Measurements from ENCODE around the gene GPRC5C. TPM values are rescaled to one million over a fixed set of nuclear protein-coding genes. Genes with fewer than 3 reads are reported as not detected.

Gene GPRC5C
- total RNA-seq, 1 experiment from 2014 or later: 83.2 TPM

DNA sequence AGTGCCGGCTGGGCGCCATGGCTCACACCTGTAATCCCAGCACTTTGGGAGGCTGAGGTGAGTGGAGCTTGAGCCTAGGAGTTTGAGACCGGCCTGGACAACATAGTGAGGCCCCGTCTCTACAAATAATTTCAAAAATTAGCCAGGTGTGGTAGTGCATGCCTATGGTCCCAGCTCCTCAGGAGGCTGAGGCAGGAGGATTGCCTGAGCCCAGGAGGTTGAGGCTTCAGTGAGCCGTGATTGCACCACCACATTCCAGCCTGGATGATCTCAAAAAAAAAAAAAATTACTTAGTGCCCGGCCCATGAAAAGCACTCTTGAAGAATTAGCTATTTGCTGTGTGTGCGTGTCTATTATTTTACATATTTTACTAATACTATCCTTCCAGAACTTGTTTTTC lies 9.6 kb downstream of the GPRC5C start:
- Histone ChIP-seq H3K4me3 (ENCODE audit: low read depth, low read length) (no peak overlapping the region), H3K4me1 (peaks cover 21% of the 10 kb centered on the region), H3K36me3 (ENCODE audit: control insufficient read depth, insufficient read depth, low read length) (peaks cover 8% of the 10 kb centered on the region), H3K9me3 (peaks cover 9% of the 10 kb centered on the region), H3K27me3 (replicated peaks; ENCODE audit: control insufficient read depth, insufficient read depth, low read length) (no peaks in the 10 kb centered on the region)
- peaks cover 7% of the 10 kb centered on the region for H3K4me1 Mint-ChIP-seq (ENCODE audit: low read depth, unreplicated experiment)
- H3K9me3 Mint-ChIP-seq (ENCODE audit: unreplicated experiment): no peaks in the 10 kb centered on the region
- BruUV-seq (replicated peaks): no TSS peak
- no peak overlapping the region for H3K4me3 Mint-ChIP-seq (ENCODE audit: unreplicated experiment)
- CTCF ChIA-PET: no interaction called here
- no peaks in the 10 kb centered on the region for H3K27me3 Mint-ChIP-seq (ENCODE audit: insufficient read depth, unreplicated experiment)
- TF ChIP-seq, protein P1, sequence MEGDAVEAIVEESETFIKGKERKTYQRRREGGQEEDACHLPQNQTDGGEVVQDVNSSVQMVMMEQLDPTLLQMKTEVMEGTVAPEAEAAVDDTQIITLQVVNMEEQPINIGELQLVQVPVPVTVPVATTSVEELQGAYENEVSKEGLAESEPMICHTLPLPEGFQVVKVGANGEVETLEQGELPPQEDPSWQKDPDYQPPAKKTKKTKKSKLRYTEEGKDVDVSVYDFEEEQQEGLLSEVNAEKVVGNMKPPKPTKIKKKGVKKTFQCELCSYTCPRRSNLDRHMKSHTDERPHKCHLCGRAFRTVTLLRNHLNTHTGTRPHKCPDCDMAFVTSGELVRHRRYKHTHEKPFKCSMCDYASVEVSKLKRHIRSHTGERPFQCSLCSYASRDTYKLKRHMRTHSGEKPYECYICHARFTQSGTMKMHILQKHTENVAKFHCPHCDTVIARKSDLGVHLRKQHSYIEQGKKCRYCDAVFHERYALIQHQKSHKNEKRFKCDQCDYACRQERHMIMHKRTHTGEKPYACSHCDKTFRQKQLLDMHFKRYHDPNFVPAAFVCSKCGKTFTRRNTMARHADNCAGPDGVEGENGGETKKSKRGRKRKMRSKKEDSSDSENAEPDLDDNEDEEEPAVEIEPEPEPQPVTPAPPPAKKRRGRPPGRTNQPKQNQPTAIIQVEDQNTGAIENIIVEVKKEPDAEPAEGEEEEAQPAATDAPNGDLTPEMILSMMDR (IDR thresholded peaks at IDR 0.05; ENCODE audit: insufficient read depth in 1 of 2, low read depth in 1 of 2, low read length in 1 of 2, severe bottlenecking in 1 of 2, unreplicated experiment in 1 of 2): no peak
- intact Hi-C loops (cut with micrococcal nuclease; ENCODE audit: unreplicated experiment): no loop called here
- DNase-seq: no peak
- no peak overlapping the region for H3K27ac Mint-ChIP-seq (ENCODE audit: unreplicated experiment)
- POLR2A ChIA-PET: no interaction called here
- peaks cover 54% of the 10 kb centered on the region for H3K36me3 Mint-ChIP-seq (ENCODE audit: insufficient read depth, unreplicated experiment)

DNA sequence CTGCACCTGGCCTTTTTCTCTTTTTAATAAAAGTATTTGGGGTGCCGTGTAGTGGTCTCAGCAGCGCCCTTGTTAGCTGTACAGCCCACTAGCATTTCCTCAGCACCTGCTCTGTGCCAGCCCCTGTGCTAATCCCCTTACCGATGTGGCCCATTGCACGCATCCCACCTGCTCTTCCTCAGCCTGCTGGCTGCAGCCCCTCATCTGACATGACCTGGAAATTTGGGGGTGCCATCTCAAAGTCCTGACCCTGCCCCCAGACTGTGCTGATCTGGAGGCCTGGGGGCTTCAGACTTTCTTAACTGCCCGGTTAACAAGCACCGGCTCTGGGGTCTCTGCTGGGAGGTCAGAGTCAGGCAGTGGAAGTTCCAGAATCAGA lies 10.4 kb downstream of the GPRC5C start:
- ChIA-PET CTCF (no interaction called here), POLR2A (no interaction called here)
- intact Hi-C loops (cut with micrococcal nuclease; ENCODE audit: unreplicated experiment): loop anchor here (1.0 kb wide), 1 partner anchor 11 kb away; no protein-coding TSS in a partner anchor

DNA sequence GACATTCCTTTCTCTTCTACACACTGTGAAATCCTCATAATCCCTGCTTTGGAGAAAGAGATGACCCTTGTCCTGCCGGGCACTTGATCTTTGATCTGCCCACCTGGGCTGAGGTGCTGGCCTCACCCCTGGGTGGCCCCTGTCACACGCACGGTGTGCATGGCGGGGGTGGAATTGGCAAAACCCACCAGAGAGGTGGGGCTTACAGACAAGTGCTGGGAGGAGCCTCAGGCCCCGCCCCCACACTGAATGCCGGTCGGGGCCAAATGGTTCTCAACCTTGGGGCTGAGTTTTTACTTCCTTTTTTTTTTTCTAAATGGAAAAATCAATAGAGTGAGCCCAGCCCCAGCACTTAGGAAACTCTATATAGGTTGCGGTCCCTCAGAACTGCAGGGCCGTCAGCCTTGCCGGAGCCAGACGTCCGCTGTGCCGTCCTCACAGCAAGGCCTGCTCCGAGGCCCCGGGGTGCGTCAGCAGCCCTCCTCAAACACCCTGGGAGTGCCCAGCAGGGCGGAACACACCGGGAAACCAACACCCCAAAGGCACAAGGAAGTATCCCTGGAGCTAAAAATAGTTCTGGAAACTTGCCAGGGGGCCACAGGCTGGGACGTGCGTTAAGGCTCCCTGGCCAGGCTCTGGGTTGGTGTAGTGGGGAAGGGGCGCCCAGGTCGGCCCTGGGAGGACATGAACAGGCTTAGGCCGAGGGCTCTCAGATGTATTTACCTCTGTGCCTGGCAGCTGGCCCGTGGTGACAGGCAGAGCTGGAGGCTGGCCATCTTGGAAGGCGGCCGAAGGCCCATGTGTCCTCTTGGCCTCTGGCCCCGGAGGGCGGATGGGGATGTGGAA lies 11.0 kb downstream of the GPRC5C start:
- H3K4me3 ChIP-seq (ENCODE audit: low read depth, low read length): no peak overlapping the region
- H3K9me3 Mint-ChIP-seq (ENCODE audit: unreplicated experiment): no peaks in the 10 kb centered on the region
- no peaks in the 10 kb centered on the region for H3K27me3 Mint-ChIP-seq (ENCODE audit: insufficient read depth, unreplicated experiment)
- peak overlapping the region; percentile 91 for H3K27ac Mint-ChIP-seq (ENCODE audit: unreplicated experiment)
- POLR2A ChIA-PET: no interaction called here
- H3K36me3 Mint-ChIP-seq (ENCODE audit: insufficient read depth, unreplicated experiment): peaks cover 54% of the 10 kb centered on the region
- intact Hi-C loops (cut with micrococcal nuclease; ENCODE audit: unreplicated experiment): loop anchor here (1.0 kb wide), 1 partner anchor 12 kb away; no protein-coding TSS in a partner anchor
- no peaks in the 10 kb centered on the region for H3K9me3 ChIP-seq
- DNase-seq: peak; percentile 88 to 90
- H3K4me1 ChIP-seq: peaks cover 18% of the 10 kb centered on the region
- H3K4me1 Mint-ChIP-seq (ENCODE audit: low read depth, unreplicated experiment): peaks cover 6% of the 10 kb centered on the region
- TF ChIP-seq, protein P1 (IDR thresholded peaks at IDR 0.05; ENCODE audit: insufficient read depth in 1 of 2, low read depth in 1 of 2, low read length in 1 of 2, severe bottlenecking in 1 of 2, unreplicated experiment in 1 of 2): no peak
- no TSS peak for BruUV-seq (replicated peaks)
- peak overlapping the region; percentile 59 for H3K4me3 Mint-ChIP-seq (ENCODE audit: unreplicated experiment)
- peaks cover 8% of the 10 kb centered on the region for H3K36me3 ChIP-seq (ENCODE audit: control insufficient read depth, insufficient read depth, low read length)
- CTCF ChIA-PET: interaction anchor here (0.6 to 1.4 kb wide), 4 partner anchors 11 to 64 kb away, joined by 3 to 7 read pairs (median 4); no protein-coding TSS in a partner anchor
- no peaks in the 10 kb centered on the region for H3K27me3 ChIP-seq (replicated peaks; ENCODE audit: control insufficient read depth, insufficient read depth, low read length)

More for the DNA sequence above, 10.4 kb downstream of the GPRC5C start:
- TF ChIP-seq, protein P1 (IDR thresholded peaks at IDR 0.05; ENCODE audit: insufficient read depth in 1 of 2, low read depth in 1 of 2, low read length in 1 of 2, severe bottlenecking in 1 of 2, unreplicated experiment in 1 of 2): no peak
- peak overlapping the region; percentile 91 for H3K27ac Mint-ChIP-seq (ENCODE audit: unreplicated experiment)
- Histone ChIP-seq H3K4me1 (peaks cover 18% of the 10 kb centered on the region), H3K9me3 (peaks cover 6% of the 10 kb centered on the region), H3K4me3 (ENCODE audit: low read depth, low read length) (no peak overlapping the region), H3K27me3 (replicated peaks; ENCODE audit: control insufficient read depth, insufficient read depth, low read length) (no peaks in the 10 kb centered on the region), H3K36me3 (ENCODE audit: control insufficient read depth, insufficient read depth, low read length) (peaks cover 8% of the 10 kb centered on the region)
- H3K36me3 Mint-ChIP-seq (ENCODE audit: insufficient read depth, unreplicated experiment): peaks cover 54% of the 10 kb centered on the region
- peaks cover 6% of the 10 kb centered on the region for H3K4me1 Mint-ChIP-seq (ENCODE audit: low read depth, unreplicated experiment)
- no peaks in the 10 kb centered on the region for H3K27me3 Mint-ChIP-seq (ENCODE audit: insufficient read depth, unreplicated experiment)
- peak overlapping the region; percentile 59 for H3K4me3 Mint-ChIP-seq (ENCODE audit: unreplicated experiment)
- BruUV-seq (replicated peaks): no TSS peak
- no peak for DNase-seq
- no peaks in the 10 kb centered on the region for H3K9me3 Mint-ChIP-seq (ENCODE audit: unreplicated experiment)

Measured in Caco-2 (cell line).